Measurements from ENCODE around the gene TGM4.

The TGM4 gene

GRCh38 chr3:44958386-44958785 is 84.0 kb downstream of the TGM4 start:
- TF ChIP-seq ZNF18 (tag by site-specific recombination; IDR thresholded peaks at IDR 0.05), result no peak
- TF ChIP-seq PRDM10 (tag by site-specific recombination; IDR thresholded peaks at IDR 0.05), result no peak
- no peak for TF ChIP-seq KLF17 (tag by site-specific recombination; IDR thresholded peaks at IDR 0.05)
- TF ChIP-seq ZNF704 (tag by site-specific recombination; IDR thresholded peaks at IDR 0.05), result no peak
- Histone ChIP-seq H3K36me3 (ENCODE audit: control insufficient read depth in 2 of 2, insufficient read depth in 1 of 2, low read length in 2 of 2) (peaks cover 0 to 39% of the 10 kb centered on the region in 2 experiments; a peak in 1 of 3 replicates), H3K9me3 (ENCODE audit: control insufficient read depth, insufficient read depth, low read depth, low read length) (no peaks in the 10 kb centered on the region), H3K27ac (ENCODE audit: extremely low read depth, low read depth, low read length) (no peak overlapping the region), H3K4me1 (ENCODE audit: control insufficient read depth, insufficient read depth, low read length) (no peaks in the 10 kb centered on the region), H3K4me3 (ENCODE audit: low read depth, low read length) (no peak overlapping the region)
- ChIA-PET CTCF (no interaction called here), POLR2A (no interaction called here)

- CTCF ChIA-PET, result interaction anchor here (0.9 kb wide), 1 partner anchor 16 kb away, joined by 3 read pairs; no protein-coding TSS in a partner anchor
- POLR2A ChIA-PET, result no interaction called here
- H3K9me3 ChIP-seq (ENCODE audit: control insufficient read depth, insufficient read depth, low read depth, low read length), result no peaks in the 10 kb centered on the region
- H3K27ac ChIP-seq (ENCODE audit: extremely low read depth, low read depth, low read length), result no peak overlapping the region
- H3K4me1 ChIP-seq (ENCODE audit: control insufficient read depth, insufficient read depth, low read length), result no peaks in the 10 kb centered on the region
- TF ChIP-seq TCF7L2 (IDR thresholded peaks at IDR 0.05; ENCODE audit: borderline replicate concordance, low read depth, low read length) (no peak), ZBTB26 (tag by site-specific recombination; optimal IDR thresholded peaks at IDR 0.05) (no peak), ZEB2 (tag by site-specific recombination; IDR thresholded peaks at IDR 0.05) (no peak), ZBTB7A (tag by site-specific recombination; IDR thresholded peaks at IDR 0.05; ENCODE audit: low read depth) (no peak), ZNF530 (tag by site-specific recombination; IDR thresholded peaks at IDR 0.05; ENCODE audit: low read depth) (no peak), ZNF280C (tag by site-specific recombination; IDR thresholded peaks at IDR 0.05) (no peak), SALL2 (tag by site-specific recombination; IDR thresholded peaks at IDR 0.05; ENCODE audit: borderline replicate concordance) (no peak), IKZF3 (tag by site-specific recombination; IDR thresholded peaks at IDR 0.05) (no peak), ZNF202 (tag by site-specific recombination; IDR thresholded peaks at IDR 0.05; ENCODE audit: borderline replicate concordance) (no peak), MEIS1 (CRISPR knock-in tag; IDR thresholded peaks at IDR 0.05; ENCODE audit: borderline replicate concordance) (no peak), ZNF514 (tag by site-specific recombination; IDR thresholded peaks at IDR 0.05) (no peak), ZNF600 (tag by site-specific recombination; IDR thresholded peaks at IDR 0.05) (no peak)
- H3K36me3 ChIP-seq (ENCODE audit: control insufficient read depth in 2 of 2, insufficient read depth in 1 of 2, low read length in 2 of 2), result peaks cover 0 to 33% of the 10 kb centered on the region in 2 experiments; a peak in 1 of 3 replicates
- no peak overlapping the region for H3K4me3 ChIP-seq (ENCODE audit: low read depth, low read length)
These were observed 86.1 kb downstream of the TGM4 start for GRCh38 chr3:44960387-44961026.

Measured in HEK293 (cell line).